ENCODE results near the gene STAB2.

DNA sequence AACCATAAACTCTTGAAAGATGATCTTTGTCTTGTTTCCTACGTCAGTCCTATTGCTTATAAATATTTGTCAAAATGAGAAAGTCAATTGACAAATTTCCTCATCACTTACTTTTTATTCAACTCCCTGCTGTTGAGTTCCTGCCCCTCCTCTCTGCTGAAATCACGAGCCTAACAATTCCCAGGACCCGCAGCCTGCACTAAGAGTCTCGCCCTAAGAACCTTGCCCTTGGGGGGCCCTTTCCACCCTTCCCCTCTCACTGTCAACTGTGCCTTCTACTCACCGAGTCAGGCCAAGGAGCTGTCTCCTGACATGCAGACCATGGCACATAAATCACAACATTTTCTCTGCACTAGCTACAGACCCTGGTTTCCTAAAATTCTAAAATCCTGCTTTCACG is 99.0 kb downstream of the STAB2 start:
- TF ChIP-seq, protein P1, sequence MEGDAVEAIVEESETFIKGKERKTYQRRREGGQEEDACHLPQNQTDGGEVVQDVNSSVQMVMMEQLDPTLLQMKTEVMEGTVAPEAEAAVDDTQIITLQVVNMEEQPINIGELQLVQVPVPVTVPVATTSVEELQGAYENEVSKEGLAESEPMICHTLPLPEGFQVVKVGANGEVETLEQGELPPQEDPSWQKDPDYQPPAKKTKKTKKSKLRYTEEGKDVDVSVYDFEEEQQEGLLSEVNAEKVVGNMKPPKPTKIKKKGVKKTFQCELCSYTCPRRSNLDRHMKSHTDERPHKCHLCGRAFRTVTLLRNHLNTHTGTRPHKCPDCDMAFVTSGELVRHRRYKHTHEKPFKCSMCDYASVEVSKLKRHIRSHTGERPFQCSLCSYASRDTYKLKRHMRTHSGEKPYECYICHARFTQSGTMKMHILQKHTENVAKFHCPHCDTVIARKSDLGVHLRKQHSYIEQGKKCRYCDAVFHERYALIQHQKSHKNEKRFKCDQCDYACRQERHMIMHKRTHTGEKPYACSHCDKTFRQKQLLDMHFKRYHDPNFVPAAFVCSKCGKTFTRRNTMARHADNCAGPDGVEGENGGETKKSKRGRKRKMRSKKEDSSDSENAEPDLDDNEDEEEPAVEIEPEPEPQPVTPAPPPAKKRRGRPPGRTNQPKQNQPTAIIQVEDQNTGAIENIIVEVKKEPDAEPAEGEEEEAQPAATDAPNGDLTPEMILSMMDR (IDR thresholded peaks at IDR 0.05; ENCODE audit: poor library complexity, severe bottlenecking), result no peak
- TF ChIP-seq, protein P2, sequence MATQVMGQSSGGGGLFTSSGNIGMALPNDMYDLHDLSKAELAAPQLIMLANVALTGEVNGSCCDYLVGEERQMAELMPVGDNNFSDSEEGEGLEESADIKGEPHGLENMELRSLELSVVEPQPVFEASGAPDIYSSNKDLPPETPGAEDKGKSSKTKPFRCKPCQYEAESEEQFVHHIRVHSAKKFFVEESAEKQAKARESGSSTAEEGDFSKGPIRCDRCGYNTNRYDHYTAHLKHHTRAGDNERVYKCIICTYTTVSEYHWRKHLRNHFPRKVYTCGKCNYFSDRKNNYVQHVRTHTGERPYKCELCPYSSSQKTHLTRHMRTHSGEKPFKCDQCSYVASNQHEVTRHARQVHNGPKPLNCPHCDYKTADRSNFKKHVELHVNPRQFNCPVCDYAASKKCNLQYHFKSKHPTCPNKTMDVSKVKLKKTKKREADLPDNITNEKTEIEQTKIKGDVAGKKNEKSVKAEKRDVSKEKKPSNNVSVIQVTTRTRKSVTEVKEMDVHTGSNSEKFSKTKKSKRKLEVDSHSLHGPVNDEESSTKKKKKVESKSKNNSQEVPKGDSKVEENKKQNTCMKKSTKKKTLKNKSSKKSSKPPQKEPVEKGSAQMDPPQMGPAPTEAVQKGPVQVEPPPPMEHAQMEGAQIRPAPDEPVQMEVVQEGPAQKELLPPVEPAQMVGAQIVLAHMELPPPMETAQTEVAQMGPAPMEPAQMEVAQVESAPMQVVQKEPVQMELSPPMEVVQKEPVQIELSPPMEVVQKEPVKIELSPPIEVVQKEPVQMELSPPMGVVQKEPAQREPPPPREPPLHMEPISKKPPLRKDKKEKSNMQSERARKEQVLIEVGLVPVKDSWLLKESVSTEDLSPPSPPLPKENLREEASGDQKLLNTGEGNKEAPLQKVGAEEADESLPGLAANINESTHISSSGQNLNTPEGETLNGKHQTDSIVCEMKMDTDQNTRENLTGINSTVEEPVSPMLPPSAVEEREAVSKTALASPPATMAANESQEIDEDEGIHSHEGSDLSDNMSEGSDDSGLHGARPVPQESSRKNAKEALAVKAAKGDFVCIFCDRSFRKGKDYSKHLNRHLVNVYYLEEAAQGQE (IDR thresholded peaks at IDR 0.05; ENCODE audit: borderline replicate concordance), result no peak
- TF ChIP-seq EP300 (conservative IDR thresholded peaks at IDR 0.05; ENCODE audit: poor library complexity, severe bottlenecking) (no peak), POLR2AphosphoS5 (IDR thresholded peaks at IDR 0.05) (no peak), RAD21 (conservative IDR thresholded peaks at IDR 0.05) (no peak), EZH2 (IDR thresholded peaks at IDR 0.05; ENCODE audit: borderline replicate concordance, insufficient read depth, low read length, poor library complexity, severe bottlenecking) (no peak), MXI1 (conservative IDR thresholded peaks at IDR 0.05; ENCODE audit: poor library complexity, severe bottlenecking) (no peak)

Measured in neural cell (in vitro differentiated cells).